ENCODE measurements around the gene CHST10. TPM values are rescaled to one million over a fixed set of nuclear protein-coding genes. Genes with fewer than 3 reads are reported as not detected.

The CHST10 gene
- total RNA-seq, 1 experiment from 2014 or later: not detected

GRCh38 chr2:100390001-100390940 lies 27.2 kb downstream of the CHST10 start:
- intact Hi-C loops (cut with micrococcal nuclease; ENCODE audit: unreplicated experiment): no loop called here
- H2AFZ ChIP-seq: no peak overlapping the region
- ChIA-PET POLR2A (ENCODE audit: unreplicated experiment) (no interaction called here), CTCF (no interaction called here)
- H3K9me3 ChIP-seq (ENCODE audit: insufficient read depth, low read depth): no peaks in the 10 kb centered on the region
- no peak overlapping the region for H3K4me3 ChIP-seq
- BruUV-seq (replicated peaks): no TSS peak
- H3F3A ChIP-seq (ENCODE audit: insufficient read depth, low read depth): no peaks in the 10 kb centered on the region
- H3K36me3 ChIP-seq (ENCODE audit: low read depth): no peaks in the 10 kb centered on the region
- no peak overlapping the region for H3K27ac ChIP-seq
- no peaks in the 10 kb centered on the region for H3K9me2 ChIP-seq (ENCODE audit: insufficient read depth)
- no peaks in the 10 kb centered on the region for H4K20me1 ChIP-seq (ENCODE audit: insufficient read depth)
- TF ChIP-seq EZH2 (IDR thresholded peaks at IDR 0.05; ENCODE audit: low read depth) (no peak), CTCF (conservative IDR thresholded peaks at IDR 0.05) (no peak)
- H3K4me1 ChIP-seq (replicated peaks; ENCODE audit: insufficient read depth): no peaks in the 10 kb centered on the region
- no peak overlapping the region for H3K4me2 ChIP-seq
- no peak for DNase-seq
- H3K79me2 ChIP-seq (ENCODE audit: low read depth): no peaks in the 10 kb centered on the region
- H3K27me3 ChIP-seq (ENCODE audit: insufficient read depth, low read depth): peaks cover 99% of the 10 kb centered on the region

GRCh38 chr2:100388703-100389102 lies 28.8 kb downstream of the CHST10 start:
- no TSS peak for BruUV-seq (replicated peaks)

GRCh38 chr2:100383954-100384353 lies 33.5 kb downstream of the CHST10 start:
- ChIA-PET CTCF (no interaction called here), POLR2A (ENCODE audit: unreplicated experiment) (no interaction called here)
- no peak overlapping the region for H2AFZ ChIP-seq
- no TSS peak for BruUV-seq (replicated peaks)
- DNase-seq: peak in 1 of 2 experiments; percentile 22
- no peaks in the 10 kb centered on the region for H3K9me2 ChIP-seq (ENCODE audit: insufficient read depth)
- H3K36me3 ChIP-seq (ENCODE audit: low read depth): no peaks in the 10 kb centered on the region
- peaks cover 95% of the 10 kb centered on the region for H3K27me3 ChIP-seq (ENCODE audit: insufficient read depth, low read depth)
- H3K9me3 ChIP-seq (ENCODE audit: insufficient read depth, low read depth): no peaks in the 10 kb centered on the region
- no peaks in the 10 kb centered on the region for H3K4me1 ChIP-seq (replicated peaks; ENCODE audit: insufficient read depth)
- intact Hi-C loops (cut with micrococcal nuclease; ENCODE audit: unreplicated experiment): no loop called here
- H4K20me1 ChIP-seq (ENCODE audit: insufficient read depth): no peaks in the 10 kb centered on the region
- TF ChIP-seq CTCF (conservative IDR thresholded peaks at IDR 0.05): no peak
- TF ChIP-seq EZH2 (IDR thresholded peaks at IDR 0.05; ENCODE audit: low read depth): no peak
- H3F3A ChIP-seq (ENCODE audit: insufficient read depth, low read depth): no peaks in the 10 kb centered on the region
- no peaks in the 10 kb centered on the region for H3K79me2 ChIP-seq (ENCODE audit: low read depth)
- no peak overlapping the region for H3K4me2 ChIP-seq
- no peak overlapping the region for H3K4me3 ChIP-seq
- no peak overlapping the region for H3K27ac ChIP-seq

More at GRCh38 chr2:100388703-100389102, 28.8 kb downstream of the CHST10 start:
- Histone ChIP-seq H3K79me2 (ENCODE audit: low read depth) (no peaks in the 10 kb centered on the region), H3K4me2 (no peak overlapping the region), H2AFZ (no peak overlapping the region), H3K9me3 (ENCODE audit: insufficient read depth, low read depth) (no peaks in the 10 kb centered on the region), H3F3A (ENCODE audit: insufficient read depth, low read depth) (no peaks in the 10 kb centered on the region), H4K20me1 (ENCODE audit: insufficient read depth) (no peaks in the 10 kb centered on the region), H3K9me2 (ENCODE audit: insufficient read depth) (no peaks in the 10 kb centered on the region), H3K4me1 (replicated peaks; ENCODE audit: insufficient read depth) (no peaks in the 10 kb centered on the region), H3K27me3 (ENCODE audit: insufficient read depth, low read depth) (peaks cover 99% of the 10 kb centered on the region), H3K4me3 (no peak overlapping the region), H3K27ac (no peak overlapping the region), H3K36me3 (ENCODE audit: low read depth) (no peaks in the 10 kb centered on the region)
- TF ChIP-seq EZH2 (IDR thresholded peaks at IDR 0.05; ENCODE audit: low read depth) (no peak), CTCF (conservative IDR thresholded peaks at IDR 0.05) (no peak)
- intact Hi-C loops (cut with micrococcal nuclease; ENCODE audit: unreplicated experiment): no loop called here
- DNase-seq: no peak
- ChIA-PET CTCF (no interaction called here), POLR2A (ENCODE audit: unreplicated experiment) (no interaction called here)
